HCT116 (cell line): ENCODE results near the gene GALNT13.

Experiments used
- EZH2 ChIP-seq: fragments of 200-600 bp; sonication (generic); IDR thresholded peaks from 2 replicates; pipeline ENCODE4 v1.6.1; 2017; ENCODE audit warnings: antibody characterized with exemption, mixed run types
- MAX ChIP-seq: IDR thresholded peaks from 2 replicates; pipeline ENCODE4 v1.6.1; 2012
- SP1 ChIP-seq: IDR thresholded peaks from 2 replicates; pipeline ENCODE4 v1.6.1; 2012; ENCODE audit warnings: low read depth
- ZFX ChIP-seq: fragments of 450-650 bp; IDR thresholded peaks from 2 replicates; pipeline ENCODE4 v1.6.1; 2017
- TF ChIP-seq, protein P1 (sequence below), 3 experiments: fragments of 200-600 bp in 1 of 3; sonication (generic) in 1 of 3; IDR thresholded peaks in 2 of 3; conservative IDR thresholded peaks in 1 of 3; 2 replicates each; pipeline ENCODE4 v1.5.1; 2012 to 2017; ENCODE audit warnings: low read depth in 2 of 3, low read length in 2 of 3, antibody characterized with exemption in 1 of 3, borderline replicate concordance in 1 of 3, control low read depth in 1 of 3, mild to moderate bottlenecking in 1 of 3, mixed read lengths in 1 of 3, mixed run types in 1 of 3, moderate library complexity in 1 of 3; ENCODE audit not compliant: insufficient read depth in 1 of 3
- TF ChIP-seq, protein P2 (sequence below): IDR thresholded peaks from 2 replicates; pipeline ENCODE4 v1.6.1; 2012; ENCODE audit warnings: low read depth

- TF ChIP-seq, protein P1, sequence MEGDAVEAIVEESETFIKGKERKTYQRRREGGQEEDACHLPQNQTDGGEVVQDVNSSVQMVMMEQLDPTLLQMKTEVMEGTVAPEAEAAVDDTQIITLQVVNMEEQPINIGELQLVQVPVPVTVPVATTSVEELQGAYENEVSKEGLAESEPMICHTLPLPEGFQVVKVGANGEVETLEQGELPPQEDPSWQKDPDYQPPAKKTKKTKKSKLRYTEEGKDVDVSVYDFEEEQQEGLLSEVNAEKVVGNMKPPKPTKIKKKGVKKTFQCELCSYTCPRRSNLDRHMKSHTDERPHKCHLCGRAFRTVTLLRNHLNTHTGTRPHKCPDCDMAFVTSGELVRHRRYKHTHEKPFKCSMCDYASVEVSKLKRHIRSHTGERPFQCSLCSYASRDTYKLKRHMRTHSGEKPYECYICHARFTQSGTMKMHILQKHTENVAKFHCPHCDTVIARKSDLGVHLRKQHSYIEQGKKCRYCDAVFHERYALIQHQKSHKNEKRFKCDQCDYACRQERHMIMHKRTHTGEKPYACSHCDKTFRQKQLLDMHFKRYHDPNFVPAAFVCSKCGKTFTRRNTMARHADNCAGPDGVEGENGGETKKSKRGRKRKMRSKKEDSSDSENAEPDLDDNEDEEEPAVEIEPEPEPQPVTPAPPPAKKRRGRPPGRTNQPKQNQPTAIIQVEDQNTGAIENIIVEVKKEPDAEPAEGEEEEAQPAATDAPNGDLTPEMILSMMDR (IDR thresholded peaks at IDR 0.05 in 2 of 3, conservative IDR thresholded peaks at IDR 0.05 in 1 of 3; ENCODE audit: borderline replicate concordance in 1 of 3, insufficient read depth in 1 of 3, low read depth in 2 of 3, low read length in 2 of 3) = no peak
- TF ChIP-seq MAX (no peak), EZH2 (no peak), ZFX (no peak), SP1 (no peak)
- TF ChIP-seq, protein P2, sequence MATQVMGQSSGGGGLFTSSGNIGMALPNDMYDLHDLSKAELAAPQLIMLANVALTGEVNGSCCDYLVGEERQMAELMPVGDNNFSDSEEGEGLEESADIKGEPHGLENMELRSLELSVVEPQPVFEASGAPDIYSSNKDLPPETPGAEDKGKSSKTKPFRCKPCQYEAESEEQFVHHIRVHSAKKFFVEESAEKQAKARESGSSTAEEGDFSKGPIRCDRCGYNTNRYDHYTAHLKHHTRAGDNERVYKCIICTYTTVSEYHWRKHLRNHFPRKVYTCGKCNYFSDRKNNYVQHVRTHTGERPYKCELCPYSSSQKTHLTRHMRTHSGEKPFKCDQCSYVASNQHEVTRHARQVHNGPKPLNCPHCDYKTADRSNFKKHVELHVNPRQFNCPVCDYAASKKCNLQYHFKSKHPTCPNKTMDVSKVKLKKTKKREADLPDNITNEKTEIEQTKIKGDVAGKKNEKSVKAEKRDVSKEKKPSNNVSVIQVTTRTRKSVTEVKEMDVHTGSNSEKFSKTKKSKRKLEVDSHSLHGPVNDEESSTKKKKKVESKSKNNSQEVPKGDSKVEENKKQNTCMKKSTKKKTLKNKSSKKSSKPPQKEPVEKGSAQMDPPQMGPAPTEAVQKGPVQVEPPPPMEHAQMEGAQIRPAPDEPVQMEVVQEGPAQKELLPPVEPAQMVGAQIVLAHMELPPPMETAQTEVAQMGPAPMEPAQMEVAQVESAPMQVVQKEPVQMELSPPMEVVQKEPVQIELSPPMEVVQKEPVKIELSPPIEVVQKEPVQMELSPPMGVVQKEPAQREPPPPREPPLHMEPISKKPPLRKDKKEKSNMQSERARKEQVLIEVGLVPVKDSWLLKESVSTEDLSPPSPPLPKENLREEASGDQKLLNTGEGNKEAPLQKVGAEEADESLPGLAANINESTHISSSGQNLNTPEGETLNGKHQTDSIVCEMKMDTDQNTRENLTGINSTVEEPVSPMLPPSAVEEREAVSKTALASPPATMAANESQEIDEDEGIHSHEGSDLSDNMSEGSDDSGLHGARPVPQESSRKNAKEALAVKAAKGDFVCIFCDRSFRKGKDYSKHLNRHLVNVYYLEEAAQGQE = no peak
These were observed 537.1 kb downstream of the GALNT13 start for GRCh38 chr2:154408786-154409185.
